Measurements from ENCODE around the gene NT5E. TPM values are rescaled to one million over a fixed set of nuclear protein-coding genes. Genes with fewer than 3 reads are reported as not detected.

The NT5E gene
- total RNA-seq, 1 experiment from 2014 or later, result 0.52 TPM

GRCh38 chr6:85470023-85470410 lies 20.1 kb downstream of the NT5E start:
- no peak overlapping the region for H4K91ac ChIP-seq (ENCODE audit: insufficient read length, low read depth, low read length)
- no peak overlapping the region for H4K5ac ChIP-seq (ENCODE audit: insufficient read length, low read depth, low read length)
- TF ChIP-seq CTCF (conservative IDR thresholded peaks at IDR 0.05), result no peak
- H3K4me1 ChIP-seq (ENCODE audit: insufficient read depth, low read length), result no peaks in the 10 kb centered on the region
- no peak overlapping the region for H2AFZ ChIP-seq (ENCODE audit: low read length)
- no peak overlapping the region for H2BK20ac ChIP-seq (ENCODE audit: low read depth, low read length, poor library complexity, severe bottlenecking)
- H4K20me1 ChIP-seq (ENCODE audit: control insufficient read depth, insufficient read depth, insufficient read length), result no peaks in the 10 kb centered on the region
- no peaks in the 10 kb centered on the region for H3K79me2 ChIP-seq (ENCODE audit: insufficient read depth, low read length)
- H3K23me2 ChIP-seq (ENCODE audit: insufficient read length, low read depth, low read length, poor library complexity, severe bottlenecking), result no peaks in the 10 kb centered on the region
- H3T11ph ChIP-seq (ENCODE audit: low read length), result no peak overlapping the region
- H2BK5ac ChIP-seq (ENCODE audit: insufficient read length, low read length), result no peak overlapping the region
- no peaks in the 10 kb centered on the region for H3K27me3 ChIP-seq (ENCODE audit: insufficient read depth, low read length)
- no CpG with 5 or more reads among the region's 2 CpGs for WGBS (ENCODE audit: extremely low coverage, insufficient read length, low lambda C conversion rate)
- H3K36me3 Mint-ChIP-seq (ENCODE audit: insufficient read depth in 1 of 3, low read depth in 3 of 3), result no peaks in the 10 kb centered on the region
- H3K79me1 ChIP-seq (ENCODE audit: insufficient read depth, low read depth, low read length, poor library complexity, severe bottlenecking), result no peaks in the 10 kb centered on the region
- no peak overlapping the region for H3K14ac ChIP-seq (ENCODE audit: insufficient read depth, low read length)
- H2BK120ac ChIP-seq (ENCODE audit: low read depth, low read length, poor library complexity, severe bottlenecking), result no peak overlapping the region
- H3K4me2 ChIP-seq (ENCODE audit: insufficient read depth, insufficient read length, low read length), result no peak overlapping the region
- H3K4ac ChIP-seq (ENCODE audit: low read depth, low read length), result no peak overlapping the region
- DNase-seq, result no peak
- H3K56ac ChIP-seq (ENCODE audit: insufficient read length, low read depth, low read length), result no peak overlapping the region
- no peaks in the 10 kb centered on the region for H3K27me3 Mint-ChIP-seq (ENCODE audit: low read depth)
- H3K18ac ChIP-seq (ENCODE audit: insufficient read length, low read depth, low read length), result no peak overlapping the region
- H4K8ac ChIP-seq (replicated peaks; ENCODE audit: insufficient read length, low read depth, low read length), result no peak overlapping the region
- no peak overlapping the region for H2AK5ac ChIP-seq (ENCODE audit: insufficient read length, low read length)
- H3K9me3 Mint-ChIP-seq, result no peaks in the 10 kb centered on the region
- no peak overlapping the region for H2BK12ac ChIP-seq (ENCODE audit: insufficient read length, low read depth, low read length)
- no peaks in the 10 kb centered on the region for H3K4me1 Mint-ChIP-seq
- H3K23ac ChIP-seq (ENCODE audit: insufficient read length, low read depth, low read length), result no peak overlapping the region
- H3K27ac Mint-ChIP-seq, result no peak overlapping the region
- no peak overlapping the region for H3K9ac ChIP-seq (ENCODE audit: extremely low read depth, insufficient read length, low read length)
- no peak overlapping the region for H3K4me3 Mint-ChIP-seq
- no peaks in the 10 kb centered on the region for H3K9me3 ChIP-seq (ENCODE audit: control insufficient read depth, low read depth, low read length)
- H3K27ac ChIP-seq (ENCODE audit: insufficient read length, low read depth, low read length), result no peak overlapping the region
- H2BK15ac ChIP-seq (ENCODE audit: low read depth, low read length), result no peak overlapping the region
